Chondrocyte (in vitro differentiated cells): ENCODE data around the gene LARGE1. TPM values are rescaled to one million over a fixed set of nuclear protein-coding genes. Genes with fewer than 3 reads are reported as not detected.

ENCODE experiments used
- DNase-seq: peaks from one replicate; pipeline ENCODE4 v3.0.0; 2021; ENCODE audit warnings: mixed read lengths, low spot score
- H3K27ac Mint-ChIP-seq: one replicate; pipeline ENCODE4 v1.8.0; 2021; ENCODE audit warnings: mild to moderate bottlenecking, moderate library complexity, mixed read lengths; ENCODE audit not compliant: unreplicated experiment
- H3K27me3 Mint-ChIP-seq: 2 replicates; pipeline ENCODE4 v1.8.0; 2021; ENCODE audit warnings: low read depth, mixed read lengths
- H3K36me3 Mint-ChIP-seq: 2 replicates; pipeline ENCODE4 v1.8.0; 2021; ENCODE audit warnings: low read depth, mixed read lengths
- H3K4me1 Mint-ChIP-seq: 2 replicates; pipeline ENCODE4 v1.8.0; 2021; ENCODE audit warnings: low read depth, mild to moderate bottlenecking, mixed read lengths
- H3K4me3 Mint-ChIP-seq: one replicate; pipeline ENCODE4 v1.8.0; 2021; ENCODE audit warnings: mild to moderate bottlenecking, moderate library complexity, mixed read lengths; ENCODE audit not compliant: unreplicated experiment
- H3K9me3 Mint-ChIP-seq: 2 replicates; pipeline ENCODE4 v1.8.0; 2021; ENCODE audit warnings: low read depth, mixed read lengths
- CTCF ChIP-seq: fragments of 200-600 bp; sonication (generic); IDR thresholded peaks from 2 replicates; pipeline ENCODE4 v1.5.0; 2021; ENCODE audit warnings: antibody characterized with exemption, mild to moderate bottlenecking, moderate library complexity
- total RNA-seq: library from RNA; stranded (reverse); gene quantifications from 3 replicates; pipeline ENCODE4 v1.2.1, GENCODE V29; 2021

LARGE1 gene
- total RNA-seq, 1 donor from 2014 or later = 21.3 TPM

- Mint-ChIP-seq H3K27me3 (no peaks in the 10 kb centered on the region), H3K9me3 (no peaks in the 10 kb centered on the region), H3K27ac (no peak overlapping the region), H3K4me1 (peaks cover 37% of the 10 kb centered on the region), H3K4me3 (no peak overlapping the region), H3K36me3 (no peaks in the 10 kb centered on the region)
- TF ChIP-seq CTCF = no peak
- no peak for DNase-seq
Measured at GRCh38 chr22:33440756-33441155, 479.5 kb downstream of the LARGE1 start.

- H3K4me1 Mint-ChIP-seq = peaks cover 37% of the 10 kb centered on the region
- H3K36me3 Mint-ChIP-seq = no peaks in the 10 kb centered on the region
- no peaks in the 10 kb centered on the region for H3K9me3 Mint-ChIP-seq
- no peak overlapping the region for H3K4me3 Mint-ChIP-seq
- peak overlapping the region; percentile 87 for H3K27ac Mint-ChIP-seq
- DNase-seq = no peak
- TF ChIP-seq CTCF = no peak
- no peaks in the 10 kb centered on the region for H3K27me3 Mint-ChIP-seq
Measured at GRCh38 chr22:33438273-33438672, 482.0 kb downstream of the LARGE1 start.

GRCh38 chr22:33431300-33431699, 489.0 kb downstream of the LARGE1 start:
- Mint-ChIP-seq H3K36me3 (no peaks in the 10 kb centered on the region), H3K9me3 (no peaks in the 10 kb centered on the region), H3K4me3 (no peak overlapping the region), H3K4me1 (peaks cover 11% of the 10 kb centered on the region), H3K27me3 (no peaks in the 10 kb centered on the region), H3K27ac (peak overlapping the region; percentile 64)
- no peak for TF ChIP-seq CTCF
- DNase-seq = no peak

- Mint-ChIP-seq H3K27ac (no peak overlapping the region), H3K9me3 (no peaks in the 10 kb centered on the region), H3K27me3 (no peaks in the 10 kb centered on the region), H3K4me3 (no peak overlapping the region), H3K4me1 (peaks cover 13% of the 10 kb centered on the region), H3K36me3 (no peaks in the 10 kb centered on the region)
- TF ChIP-seq CTCF = no peak
- DNase-seq = no peak
Measured at GRCh38 chr22:33429281-33429680, 491.0 kb downstream of the LARGE1 start.

GRCh38 chr22:33427461-33427860, 492.8 kb downstream of the LARGE1 start:
- Mint-ChIP-seq H3K27ac (no peak overlapping the region), H3K9me3 (no peaks in the 10 kb centered on the region), H3K27me3 (no peaks in the 10 kb centered on the region), H3K4me3 (no peak overlapping the region), H3K4me1 (peaks cover 13% of the 10 kb centered on the region), H3K36me3 (no peaks in the 10 kb centered on the region)
- no peak for TF ChIP-seq CTCF
- DNase-seq = no peak
